K562 (cell line): ENCODE results near the gene DGCR8. TPM values are rescaled to one million over a fixed set of nuclear protein-coding genes. Genes with fewer than 3 reads are reported as not detected.

Source experiments
- CBX8 ChIP-seq: fragments of 200-600 bp; sonication (generic); IDR thresholded peaks from 2 replicates; pipeline ENCODE4 v1.6.1; 2012; ENCODE audit warnings: borderline replicate concordance, mixed run types, low read depth, mild to moderate bottlenecking, moderate library complexity, mixed read lengths, low read length, control low read depth, inconsistent platforms; ENCODE audit not compliant: poor library complexity, severe bottlenecking; ENCODE audit errors: extremely low read depth
- CTCFL ChIP-seq: IDR thresholded peaks from 2 replicates; pipeline ENCODE4 v1.6.1; 2011; ENCODE audit warnings: borderline replicate concordance, low read depth, mild to moderate bottlenecking, moderate library complexity, low read length; ENCODE audit not compliant: insufficient read depth, poor library complexity, severe bottlenecking
- DDX20 ChIP-seq: fragments of 450-650 bp; IDR thresholded peaks from 2 replicates; pipeline ENCODE4 v1.6.1; 2016; ENCODE audit warnings: missing genetic modification characterization, low read depth, mild to moderate bottlenecking, missing compliant biosample characterization, moderate library complexity
- DMBX1 ChIP-seq: fragments of 250-450 bp; sonication (Bioruptor Pico); IDR thresholded peaks from 2 replicates; pipeline ENCODE4 v1.8.0; 2022; ENCODE audit warnings: inconsistent platforms, mild to moderate bottlenecking, moderate library complexity, borderline replicate concordance
- ETS1 ChIP-seq: conservative IDR thresholded peaks from 2 replicates; pipeline ENCODE4 v1.6.1; 2011; ENCODE audit warnings: low read depth, mild to moderate bottlenecking, low read length; ENCODE audit not compliant: control insufficient read depth
- ETV5 ChIP-seq: sonication (generic); formaldehyde crosslinking; IDR thresholded peaks from 2 replicates; pipeline ENCODE4 v1.4.0; 2020; ENCODE audit warnings: low read depth, mild to moderate bottlenecking, missing genetic modification reagents
- HDAC6 ChIP-seq: IDR thresholded peaks from 2 replicates; pipeline ENCODE4 v1.6.1; 2012; ENCODE audit warnings: low read depth, mild to moderate bottlenecking, control low read depth, inconsistent platforms, low read length, moderate library complexity
- IRF2 ChIP-seq: sonication (generic); formaldehyde crosslinking; IDR thresholded peaks from 2 replicates; pipeline ENCODE4 v1.8.1; 2022; ENCODE audit warnings: mild to moderate bottlenecking, missing genetic modification reagents
- KAT7 ChIP-seq: sonication (generic); formaldehyde crosslinking; IDR thresholded peaks from 2 replicates; pipeline ENCODE4 v1.8.0; 2022; ENCODE audit warnings: missing genetic modification reagents, mild to moderate bottlenecking, borderline replicate concordance
- MIER1 ChIP-seq: fragments of 450-650 bp; IDR thresholded peaks from 2 replicates; pipeline ENCODE4 v1.6.1; 2016; ENCODE audit warnings: antibody characterized with exemption, mild to moderate bottlenecking, low read depth
- MTA3 ChIP-seq: fragments of 450-650 bp; formaldehyde crosslinking; IDR thresholded peaks from 2 replicates; pipeline ENCODE4 v1.6.1; 2017; ENCODE audit warnings: mild to moderate bottlenecking, borderline replicate concordance
- NFYB ChIP-seq: IDR thresholded peaks from 2 replicates; pipeline ENCODE4 v1.6.1; 2011; ENCODE audit warnings: mild to moderate bottlenecking, moderate library complexity; ENCODE audit not compliant: insufficient read length; ENCODE audit errors: extremely low read depth
- PTBP1 ChIP-seq: fragments of 200-400 bp; formaldehyde crosslinking; IDR thresholded peaks from 2 replicates; pipeline ENCODE4 v1.6.1; 2017; ENCODE audit warnings: low read depth, low read length
- RCOR1 ChIP-seq, 2 experiments: IDR thresholded peaks; 2 replicates each; pipeline ENCODE4 v1.6.1; 2012; ENCODE audit warnings: low read depth in 2 of 2, low read length in 2 of 2, borderline replicate concordance in 1 of 2, improper control_type of control experiment in 1 of 2
- RHOXF2B ChIP-seq: fragments of 250-450 bp; sonication (Bioruptor Pico); conservative IDR thresholded peaks from 2 replicates; pipeline ENCODE4 v1.5.1; 2021
- SP1 ChIP-seq: sonication (generic); formaldehyde crosslinking; IDR thresholded peaks from 2 replicates; pipeline ENCODE4 v1.8.1; 2022; ENCODE audit warnings: mild to moderate bottlenecking, missing genetic modification reagents
- VEZF1 ChIP-seq: fragments of 200-800 bp; sonication (Bioruptor generic); IDR thresholded peaks from 2 replicates; pipeline ENCODE4 v1.6.1; 2017; ENCODE audit warnings: missing genetic modification characterization, missing compliant biosample characterization
- ZKSCAN3 ChIP-seq: fragments of 250-450 bp; sonication (Bioruptor Pico); IDR thresholded peaks from 2 replicates; pipeline ENCODE4 v1.4.0; 2020
- ZNF134 ChIP-seq: fragments of 250-450 bp; sonication (Bioruptor Pico); conservative IDR thresholded peaks from 2 replicates; pipeline ENCODE4 v1.4.0; 2020
- ZNF174 ChIP-seq: fragments of 250-450 bp; sonication (Bioruptor Pico); IDR thresholded peaks from 2 replicates; pipeline ENCODE4 v1.4.0; 2020; ENCODE audit warnings: mild to moderate bottlenecking
- ZNF583 ChIP-seq: fragments of 250-450 bp; sonication (Bioruptor Pico); IDR thresholded peaks from 2 replicates; pipeline ENCODE4 v1.4.0; 2020
- polyA plus RNA-seq, 8 experiments: library from polyadenylated mRNA; depleted of rRNA in 4 of 8; stranded (reverse) in 5 of 8; unstranded in 3 of 8; fragments of >200 nt; fragmentation: Nextera tagmentation in 2 of 8; fragmentation: Illumina TruSeq in 1 of 8; extraction: Ambion mirVana in 2 of 8; extraction: Trizol in 1 of 8; gene quantifications; 2 replicates each; pipeline versions ENCODE4 v1.2.1 to v1.2.3, GENCODE V29; 2011 to 2014; ENCODE audit warnings: inconsistent platforms in 1 of 8, missing spikeins in 1 of 8
- total RNA-seq, 7 experiments: library from RNA; depleted of rRNA in 6 of 7; stranded (reverse); fragments of >200 nt in 6 of 7; fragmentation: Illumina TruSeq in 2 of 7; extraction: Trizol in 2 of 7; gene quantifications; 2 replicates each; pipeline versions ENCODE4 v1.2.1 to v1.2.3, GENCODE V29; 2011 to 2021; ENCODE audit warnings: low replicate concordance in 1 of 7

The DGCR8 gene
- total and polyA plus RNA-seq, 9 of the 15 experiments (the other 6 are each of a cell fraction or from before 2014, with no cell fraction given), result 5.9 to 144 (median 80.1) TPM

GRCh38 chr22:20080776-20081654 is 974 bp downstream of the DGCR8 start (continued):
- TF ChIP-seq DDX20 (no peak), HDAC6 (peak; percentile 89; the same call in 1 of the 2 replicates), SP1 (CRISPR knock-in tag) (no peak), ZKSCAN3 (CRISPR knock-in tag) (no peak), ZNF134 (CRISPR knock-in tag) (peak; percentile 26; the same call in 1 of the 2 replicates), NFYB (no peak), DMBX1 (peak; percentile 78), RHOXF2B (CRISPR knock-in tag) (peak; percentile 84; the same call in 1 of the 2 replicates), KAT7 (CRISPR knock-in tag) (no peak), RCOR1 (IDR thresholded peaks at IDR 0.05; ENCODE audit: borderline replicate concordance in 1 of 2, low read depth in 2 of 2, low read length in 2 of 2) (peak in 1 of 2 experiments; percentile 75; a peak in 3 of 4 replicates), IRF2 (CRISPR knock-in tag) (no peak), ETV5 (CRISPR knock-in tag) (no peak), MTA3 (no peak), MIER1 (no peak), ZNF174 (CRISPR knock-in tag) (no peak), ETS1 (no peak), ZNF583 (CRISPR knock-in tag) (peak; percentile 60), CTCFL (no peak), VEZF1 (CRISPR knock-in tag) (no peak), PTBP1 (no peak), CBX8 (no peak)
